Left lung (tissue), 10 donors: ENCODE results near the gene SEC22A. TPM values are rescaled to one million over a fixed set of nuclear protein-coding genes. Genes with fewer than 3 reads are reported as not detected.

Experiments used
- ATAC-seq: fragments of 200-7000 bp; cut with Tn5 transposase; one replicate; pipeline ENCODE4 v1.9.1; 2020; ENCODE audit warnings: moderate library complexity
- DNase-seq, 4 donors: peaks; one replicate each; pipeline ENCODE4 v3.0.0-alpha.2; 2013 to 2020
- H3K27ac ChIP-seq, 2 donors: fragments of 200-600 bp; sonication (generic) in 1 of 2; one replicate each; pipeline versions ENCODE4 v1.5.0 to v1.8.0; 2020 to 2021
- H3K27me3 ChIP-seq, 2 donors: fragments of 200-600 bp; sonication (generic) in 1 of 2; one replicate each; pipeline versions ENCODE4 v1.5.0 to v1.8.0; 2020 to 2021
- H3K36me3 ChIP-seq, 2 donors: fragments of 200-600 bp; sonication (generic) in 1 of 2; one replicate each; pipeline versions ENCODE4 v1.5.0 to v1.8.0; 2020 to 2021
- H3K4me1 ChIP-seq, 2 donors: fragments of 200-600 bp; one replicate each; pipeline ENCODE4 v1.8.0; 2021
- H3K4me3 ChIP-seq, 2 donors: fragments of 200-600 bp; sonication (generic) in 1 of 2; one replicate each; pipeline versions ENCODE4 v1.5.0 to v1.8.0; 2020 to 2021; ENCODE audit warnings: mild to moderate bottlenecking in 1 of 2
- H3K9me3 ChIP-seq, 2 donors: fragments of 200-600 bp; sonication (generic) in 1 of 2; one replicate each; pipeline versions ENCODE4 v1.5.0 to v1.8.0; 2020 to 2021
- CTCF ChIP-seq, 2 donors: fragments of 200-600 bp; sonication (generic) in 1 of 2; IDR thresholded peaks; one replicate each; pipeline versions ENCODE4 v1.5.0 to v1.8.0; 2021; ENCODE audit warnings: antibody characterized with exemption in 2 of 2
- intact Hi-C, 2 donors: fragments of 100-400 bp; cut with DNase I; formaldehyde crosslinking; loops; one replicate each; pipeline versions ENCODE4 v1.11.2 to v1.14.2; 2022
- polyA plus RNA-seq, 6 donors: library from polyadenylated mRNA; unstranded; fragments of 120-200 nt; gene quantifications; one replicate each; pipeline ENCODE4 v1.2.1, GENCODE V29; 2013; ENCODE audit not compliant: insufficient read length in 6 of 6
- total RNA-seq, 2 donors: library from RNA; stranded (reverse); fragmentation: NEBNext Ultra II Directional; extraction: Animal tissue kit (Norgen Biotek cat#: 25700); gene quantifications; one replicate each; pipeline ENCODE4 v1.2.1, GENCODE V29; 2021
- donor health status: DM: no; HTN: yes; CAD: no.
- donor health status: DM: no; HTN: no; CAD: no.

Gene SEC22A
- total and polyA plus RNA-seq, 8 donors: 15.7 to 35.9 (median 27.8) TPM

- no peak for DNase-seq
- no peak overlapping the region for H3K27ac ChIP-seq
- no peaks in the 10 kb centered on the region for H3K27me3 ChIP-seq
- no peak for TF ChIP-seq CTCF (IDR thresholded peaks at IDR 0.05)
- no peak for ATAC-seq
- H3K4me1 ChIP-seq: no peaks in the 10 kb centered on the region
- no peak overlapping the region for H3K4me3 ChIP-seq
- H3K36me3 ChIP-seq: no peaks in the 10 kb centered on the region
- H3K9me3 ChIP-seq: no peaks in the 10 kb centered on the region
- intact Hi-C loops: no loop called here
These were observed 62.2 kb downstream of the SEC22A start for GRCh38 chr3:123263941-123264340.

- no peaks in the 10 kb centered on the region for H3K9me3 ChIP-seq
- H3K36me3 ChIP-seq: peaks cover 0 to 7% of the 10 kb centered on the region in 2 donors
- ATAC-seq (no peak), DNase-seq (no peak)
- no peaks in the 10 kb centered on the region for H3K27me3 ChIP-seq
- TF ChIP-seq CTCF (IDR thresholded peaks at IDR 0.05): no peak
- no peak overlapping the region for H3K27ac ChIP-seq
- intact Hi-C loops: no loop called here
- no peak overlapping the region for H3K4me3 ChIP-seq
- H3K4me1 ChIP-seq: no peaks in the 10 kb centered on the region
These were observed 66.1 kb downstream of the SEC22A start for GRCh38 chr3:123267821-123268220.

- H3K4me3 ChIP-seq: no peak overlapping the region
- no peak for TF ChIP-seq CTCF (IDR thresholded peaks at IDR 0.05)
- intact Hi-C loops: no loop called here
- DNase-seq: no peak
- no peak for ATAC-seq
- no peak overlapping the region for H3K27ac ChIP-seq
- peaks cover 0 to 7% of the 10 kb centered on the region in 2 donors for H3K36me3 ChIP-seq
- H3K27me3 ChIP-seq: no peaks in the 10 kb centered on the region
- H3K9me3 ChIP-seq: no peaks in the 10 kb centered on the region
- no peaks in the 10 kb centered on the region for H3K4me1 ChIP-seq
These were observed 69.1 kb downstream of the SEC22A start for GRCh38 chr3:123270818-123271217.

- no peak for ATAC-seq
These were observed 69.9 kb downstream of the SEC22A start for GRCh38 chr3:123271466-123272159.

GRCh38 chr3:123272547-123272946 lies 70.8 kb downstream of the SEC22A start:
- Histone ChIP-seq H3K27me3 (no peaks in the 10 kb centered on the region), H3K36me3 (peaks cover 0 to 7% of the 10 kb centered on the region in 2 donors), H3K4me3 (no peak overlapping the region), H3K9me3 (no peaks in the 10 kb centered on the region), H3K27ac (no peak overlapping the region), H3K4me1 (no peaks in the 10 kb centered on the region)
- intact Hi-C loops: no loop called here
- ATAC-seq (no peak), DNase-seq (no peak)
- TF ChIP-seq CTCF (IDR thresholded peaks at IDR 0.05): no peak

More at GRCh38 chr3:123271466-123272159, 69.9 kb downstream of the SEC22A start:
- Histone ChIP-seq H3K9me3 (no peaks in the 10 kb centered on the region), H3K27me3 (no peaks in the 10 kb centered on the region), H3K4me3 (no peak overlapping the region), H3K4me1 (no peaks in the 10 kb centered on the region), H3K36me3 (peaks cover 0 to 7% of the 10 kb centered on the region in 2 donors), H3K27ac (no peak overlapping the region)
- TF ChIP-seq CTCF (IDR thresholded peaks at IDR 0.05): no peak
- DNase-seq: no peak
- intact Hi-C loops: no loop called here
